ENCODE data around the gene FERMT1. TPM values are rescaled to one million over a fixed set of nuclear protein-coding genes. Genes with fewer than 3 reads are reported as not detected.
A peak's percentile ranks its signal among the peaks of the same experiment; 100 is the strongest.

Gene FERMT1
- total and polyA plus RNA-seq, 4 donors = 0.83 to 2.4 (median 1.5) TPM

DNA sequence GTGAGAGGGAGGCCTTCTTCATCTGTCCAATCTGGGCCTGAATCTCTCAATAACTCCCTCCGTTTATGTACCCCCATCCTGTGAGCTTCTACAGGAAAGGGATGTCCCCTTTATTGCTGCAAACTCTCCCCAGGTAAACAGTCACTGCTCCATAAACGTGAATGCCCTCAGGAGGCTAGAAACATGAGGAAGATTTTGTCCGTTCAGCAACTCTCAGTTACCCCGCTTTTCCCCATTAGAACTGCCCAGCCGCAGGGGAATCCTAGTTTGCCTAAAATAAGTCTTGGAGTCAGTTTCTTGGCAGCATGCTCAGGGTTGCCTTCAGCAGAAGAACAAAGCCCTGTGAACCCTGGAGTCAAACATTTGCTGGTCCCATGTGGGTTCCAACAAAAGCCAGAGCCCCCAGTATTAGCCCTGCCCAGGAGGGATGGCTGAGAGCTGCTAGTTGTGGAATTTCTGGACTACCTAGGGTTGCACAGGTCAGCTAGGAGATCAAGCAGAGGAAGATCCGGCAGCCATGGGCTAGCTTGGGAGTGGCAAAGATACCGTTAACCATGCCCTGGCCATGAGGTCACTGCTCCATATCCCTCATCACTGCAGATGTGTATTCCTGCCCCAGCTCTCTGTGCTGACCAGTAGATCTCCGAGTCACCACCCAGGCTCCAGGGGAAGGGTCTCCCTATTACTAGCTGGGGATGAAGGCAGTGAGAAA, 69.6 kb downstream of the FERMT1 start:
- H3K27ac ChIP-seq (ENCODE audit: low read depth in 1 of 2, low read length in 1 of 2) = peak overlapping the region in 1 of 2 donors; percentile 2
- WGBS, 2 donors = 69 to 70% methylated on average over 8 of the region's 8 CpGs

DNA sequence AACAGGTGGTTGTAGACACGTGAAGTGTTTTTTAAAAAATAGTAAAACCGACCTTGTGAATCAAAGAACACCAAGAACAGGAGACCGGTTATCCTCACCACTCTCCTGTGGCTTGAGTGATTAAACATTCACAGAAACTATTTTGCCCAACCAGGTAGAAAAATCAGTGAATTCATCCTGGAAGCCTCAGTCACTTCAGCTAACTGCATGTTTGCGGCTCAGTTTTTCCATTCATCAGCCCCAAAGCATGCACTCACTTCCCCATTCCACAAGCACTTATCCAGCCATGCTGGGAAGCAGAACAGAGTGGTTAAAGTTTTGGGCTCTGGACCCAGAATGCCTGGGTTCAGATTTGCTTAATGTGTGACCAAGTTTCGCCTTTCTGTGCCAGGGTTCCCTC, 71.3 kb downstream of the FERMT1 start:
- H3K4me1 ChIP-seq (ENCODE audit: control insufficient read depth in 5 of 5, insufficient read depth in 5 of 5, low read length in 5 of 5) = peaks cover 0 to 10% (median 2%) of the 10 kb centered on the region in 5 donors
- H3K4me3 ChIP-seq = peak overlapping the region; percentile 22
- TF ChIP-seq, protein P1, sequence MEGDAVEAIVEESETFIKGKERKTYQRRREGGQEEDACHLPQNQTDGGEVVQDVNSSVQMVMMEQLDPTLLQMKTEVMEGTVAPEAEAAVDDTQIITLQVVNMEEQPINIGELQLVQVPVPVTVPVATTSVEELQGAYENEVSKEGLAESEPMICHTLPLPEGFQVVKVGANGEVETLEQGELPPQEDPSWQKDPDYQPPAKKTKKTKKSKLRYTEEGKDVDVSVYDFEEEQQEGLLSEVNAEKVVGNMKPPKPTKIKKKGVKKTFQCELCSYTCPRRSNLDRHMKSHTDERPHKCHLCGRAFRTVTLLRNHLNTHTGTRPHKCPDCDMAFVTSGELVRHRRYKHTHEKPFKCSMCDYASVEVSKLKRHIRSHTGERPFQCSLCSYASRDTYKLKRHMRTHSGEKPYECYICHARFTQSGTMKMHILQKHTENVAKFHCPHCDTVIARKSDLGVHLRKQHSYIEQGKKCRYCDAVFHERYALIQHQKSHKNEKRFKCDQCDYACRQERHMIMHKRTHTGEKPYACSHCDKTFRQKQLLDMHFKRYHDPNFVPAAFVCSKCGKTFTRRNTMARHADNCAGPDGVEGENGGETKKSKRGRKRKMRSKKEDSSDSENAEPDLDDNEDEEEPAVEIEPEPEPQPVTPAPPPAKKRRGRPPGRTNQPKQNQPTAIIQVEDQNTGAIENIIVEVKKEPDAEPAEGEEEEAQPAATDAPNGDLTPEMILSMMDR (IDR thresholded peaks at IDR 0.05; ENCODE audit: control extremely low read depth, extremely low read depth) = no peak
- peak overlapping the region in 1 of 2 donors; percentile 55 for H3K27ac ChIP-seq (ENCODE audit: low read depth in 1 of 2, low read length in 1 of 2)
- DNase-seq = peak; percentile 26 to 53 (median 41)
- H3K9me3 ChIP-seq (ENCODE audit: control insufficient read depth in 4 of 4, insufficient read depth in 3 of 4, low read length in 3 of 4) = no peaks in the 10 kb centered on the region
- WGBS, 2 donors = 44 to 46% methylated on average over 5 of the region's 5 CpGs
- ATAC-seq (ENCODE audit: insufficient read depth, low FRiP score) = peak; percentile 28
- H3K27me3 ChIP-seq (ENCODE audit: control insufficient read depth in 3 of 3, insufficient read depth in 3 of 3, low read length in 2 of 3) = peaks cover 0 to 28% (median 18%) of the 10 kb centered on the region in 3 donors
- H3K36me3 ChIP-seq (ENCODE audit: control insufficient read depth in 4 of 4, insufficient read depth in 4 of 4, low read length in 4 of 4) = no peaks in the 10 kb centered on the region
- H3K9ac ChIP-seq (ENCODE audit: insufficient read depth in 1 of 2, low read length in 2 of 2) = no peak overlapping the region

More for the DNA sequence above, 69.6 kb downstream of the FERMT1 start:
- no peak overlapping the region for H3K9ac ChIP-seq (ENCODE audit: insufficient read depth in 1 of 2, low read length in 2 of 2)
- peaks cover 0 to 28% (median 18%) of the 10 kb centered on the region in 3 donors for H3K27me3 ChIP-seq (ENCODE audit: control insufficient read depth in 3 of 3, insufficient read depth in 3 of 3, low read length in 2 of 3)
- no peaks in the 10 kb centered on the region for H3K36me3 ChIP-seq (ENCODE audit: control insufficient read depth in 4 of 4, insufficient read depth in 4 of 4, low read length in 4 of 4)
- TF ChIP-seq, protein P1 (IDR thresholded peaks at IDR 0.05; ENCODE audit: control extremely low read depth, extremely low read depth) = no peak
- no peaks in the 10 kb centered on the region for H3K9me3 ChIP-seq (ENCODE audit: control insufficient read depth in 4 of 4, insufficient read depth in 3 of 4, low read length in 3 of 4)
- H3K4me3 ChIP-seq = no peak overlapping the region
- DNase-seq (no peak), ATAC-seq (ENCODE audit: insufficient read depth, low FRiP score) (no peak)
- peaks cover 0 to 10% (median 2%) of the 10 kb centered on the region in 5 donors for H3K4me1 ChIP-seq (ENCODE audit: control insufficient read depth in 5 of 5, insufficient read depth in 5 of 5, low read length in 5 of 5)

DNA sequence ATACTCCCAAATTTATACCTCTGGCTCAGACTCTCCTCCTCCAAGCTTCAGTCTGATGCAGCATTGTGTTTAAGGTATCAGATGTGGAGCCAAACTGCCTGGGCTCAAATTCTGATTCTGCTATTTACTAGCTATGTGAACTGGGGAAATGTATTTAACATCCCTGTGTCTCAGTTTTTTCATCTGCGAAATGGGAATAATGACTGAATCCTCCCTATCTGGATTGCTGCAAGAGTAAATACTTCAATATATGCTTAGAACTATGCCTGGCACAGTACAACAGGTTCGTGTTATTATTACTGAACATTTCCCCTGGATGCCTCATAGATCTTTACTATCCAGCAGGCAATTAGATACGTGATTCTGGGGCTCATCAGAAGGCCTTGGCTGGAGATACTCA, 74.4 kb downstream of the FERMT1 start:
- Histone ChIP-seq H3K9me3 (ENCODE audit: control insufficient read depth in 4 of 4, insufficient read depth in 3 of 4, low read length in 3 of 4) (no peaks in the 10 kb centered on the region), H3K27me3 (ENCODE audit: control insufficient read depth in 3 of 3, insufficient read depth in 3 of 3, low read length in 2 of 3) (peaks cover 0 to 22% (median 15%) of the 10 kb centered on the region in 3 donors), H3K36me3 (ENCODE audit: control insufficient read depth in 4 of 4, insufficient read depth in 4 of 4, low read length in 4 of 4) (peaks cover 0 to 2% (median 0%) of the 10 kb centered on the region in 4 donors), H3K27ac (ENCODE audit: low read depth in 1 of 2, low read length in 1 of 2) (no peak overlapping the region), H3K4me3 (no peak overlapping the region), H3K4me1 (ENCODE audit: control insufficient read depth in 5 of 5, insufficient read depth in 5 of 5, low read length in 5 of 5) (peaks cover 0 to 7% (median 2%) of the 10 kb centered on the region in 5 donors), H3K9ac (ENCODE audit: insufficient read depth in 1 of 2, low read length in 2 of 2) (no peak overlapping the region)
- TF ChIP-seq, protein P1 (IDR thresholded peaks at IDR 0.05; ENCODE audit: control extremely low read depth, extremely low read depth) = no peak
- WGBS, 2 donors = 89 to 92% methylated on average over 3 of the region's 3 CpGs
- DNase-seq = no peak
- no peak for ATAC-seq (ENCODE audit: insufficient read depth, low FRiP score)

All from lung (tissue), 12 donors.